Posterior vena cava (tissue), 2 donors: Measurements from ENCODE around the gene MANSC4. TPM values are rescaled to one million over a fixed set of nuclear protein-coding genes. Genes with fewer than 3 reads are reported as not detected.

Experiments
- DNase-seq: peaks from one replicate; pipeline ENCODE4 v3.0.0-alpha.2; 2020; ENCODE audit warnings: low spot score
- intact Hi-C, 2 donors: fragments of 100-400 bp; cut with DNase I; formaldehyde crosslinking; loops; one replicate each; pipeline versions ENCODE4 v1.14.1 to v1.14.2; 2022 to 2023
- total RNA-seq, 2 donors: library from RNA; stranded (reverse); fragmentation: NEBNext Ultra II Directional; extraction: Animal tissue kit (Norgen Biotek cat#: 25700); gene quantifications; one replicate each; pipeline ENCODE4 v1.2.1, GENCODE V29; 2021
- donor health status: DM: yes; HTN: yes; CAD: no.
- donor health status: DM: yes; HTN: yes; CAD: no.

The MANSC4 gene
- total RNA-seq, 2 donors from 2014 or later = not detected

- no peak for DNase-seq
- intact Hi-C loops = no loop called here
These were observed 22.9 kb upstream of the MANSC4 start for GRCh38 chr12:27802936-27803335.

GRCh38 chr12:27802511-27802910 is 22.5 kb upstream of the MANSC4 start:
- no peak for DNase-seq
- intact Hi-C loops = no loop called here

GRCh38 chr12:27801630-27802029 is 21.6 kb upstream of the MANSC4 start:
- no peak for DNase-seq
- intact Hi-C loops = no loop called here

- intact Hi-C loops = no loop called here
These were observed 20.8 kb upstream of the MANSC4 start for GRCh38 chr12:27800819-27801218.

GRCh38 chr12:27797301-27798025 is 17.4 kb upstream of the MANSC4 start:
- intact Hi-C loops = no loop called here

More at GRCh38 chr12:27800819-27801218, 20.8 kb upstream of the MANSC4 start:
- no peak for DNase-seq

GRCh38 chr12:27796128-27796527 is 16.1 kb upstream of the MANSC4 start:
- DNase-seq = no peak
- intact Hi-C loops = no loop called here

More at GRCh38 chr12:27797301-27798025, 17.4 kb upstream of the MANSC4 start:
- DNase-seq = no peak

GRCh38 chr12:27794818-27795584 is 15.0 kb upstream of the MANSC4 start:
- intact Hi-C loops = no loop called here
- no peak for DNase-seq

GRCh38 chr12:27790179-27790578 is 10.1 kb upstream of the MANSC4 start:
- no peak for DNase-seq
- intact Hi-C loops = no loop called here

- intact Hi-C loops = no loop called here
- DNase-seq = no peak
These were observed 7.5 kb upstream of the MANSC4 start for GRCh38 chr12:27787559-27787958.

GRCh38 chr12:27785882-27786570 is 6.0 kb upstream of the MANSC4 start:
- intact Hi-C loops = no loop called here
- no peak for DNase-seq

GRCh38 chr12:27782481-27782880 is 2.4 kb upstream of the MANSC4 start:
- no peak for DNase-seq
- intact Hi-C loops = no loop called here

GRCh38 chr12:27781680-27782079 is 1.6 kb upstream of the MANSC4 start:
- no peak for DNase-seq
- intact Hi-C loops = no loop called here

GRCh38 chr12:27780612-27781408 is 774 bp upstream of the MANSC4 start:
- DNase-seq = no peak
- intact Hi-C loops = no loop called here

- intact Hi-C loops = no loop called here
- no peak for DNase-seq
These were observed 568 bp downstream of the MANSC4 start for GRCh38 chr12:27779416-27779919.

- no peak for DNase-seq
- intact Hi-C loops = no loop called here
These were observed 1.8 kb downstream of the MANSC4 start for GRCh38 chr12:27778206-27778605.

GRCh38 chr12:27777141-27777540 is 2.9 kb downstream of the MANSC4 start:
- intact Hi-C loops = no loop called here
- no peak for DNase-seq

GRCh38 chr12:27772328-27773049 is 7.5 kb downstream of the MANSC4 start:
- DNase-seq = no peak
- intact Hi-C loops = no loop called here

GRCh38 chr12:27771481-27772327 is 8.3 kb downstream of the MANSC4 start:
- intact Hi-C loops = no loop called here
- DNase-seq = no peak
